NCI-H2107 (cell line): ENCODE results near the gene NANOS2.
"Not testable (repeated sequence)": the region's sequence is repeated elsewhere in the genome, so short reads cannot be mapped to it uniquely, and the experiment has no call there.

Experiments
- DNase-seq: peaks from one replicate; lab custom pipeline; 2025; lab: John Stamatoyannopoulos, UW

Gene NANOS2

GRCh38 chr19:45927565-45928261 is 13.1 kb upstream of the NANOS2 start:
- peak; percentile 83 for DNase-seq

GRCh38 chr19:45924891-45925447 is 10.4 kb upstream of the NANOS2 start:
- no peak for DNase-seq

GRCh38 chr19:45922281-45922680 is 7.7 kb upstream of the NANOS2 start:
- no peak for DNase-seq

GRCh38 chr19:45920458-45920857 is 5.9 kb upstream of the NANOS2 start:
- DNase-seq, result no peak

GRCh38 chr19:45919678-45920077 is 5.1 kb upstream of the NANOS2 start:
- no peak for DNase-seq

- no peak for DNase-seq
Measured at GRCh38 chr19:45918721-45919120, 4.1 kb upstream of the NANOS2 start.

- no peak for DNase-seq
Measured at GRCh38 chr19:45917421-45918091, 3.0 kb upstream of the NANOS2 start.

- no peak for DNase-seq
Measured at GRCh38 chr19:45911291-45911690, 3.3 kb downstream of the NANOS2 start.

GRCh38 chr19:45908956-45909355 is 5.6 kb downstream of the NANOS2 start:
- DNase-seq, result no peak

- no peak for DNase-seq
Measured at GRCh38 chr19:45906221-45906620, 8.4 kb downstream of the NANOS2 start.

GRCh38 chr19:45905011-45905410 is 9.6 kb downstream of the NANOS2 start:
- no peak for DNase-seq

GRCh38 chr19:45902651-45903625 is 11.6 kb downstream of the NANOS2 start:
- peak; percentile 96 for DNase-seq

GRCh38 chr19:45901912-45902650 is 12.5 kb downstream of the NANOS2 start, which contains the start of gene MYPOP:
TSS of gene MYPOP (minus strand) at chr19:45902613. CDS start at chr19:45901773, 840 bp downstream.
- no peak for DNase-seq

- DNase-seq, result no peak
Measured at GRCh38 chr19:45901432-45901911, 13.1 kb downstream of the NANOS2 start.

- no peak for DNase-seq
Measured at GRCh38 chr19:45900738-45901431, 13.7 kb downstream of the NANOS2 start.

GRCh38 chr19:45899919-45900589 is 14.5 kb downstream of the NANOS2 start:
- DNase-seq, result no peak

- no peak for DNase-seq
Measured at GRCh38 chr19:45899253-45899652, 15.3 kb downstream of the NANOS2 start.

- no peak for DNase-seq
Measured at GRCh38 chr19:45897261-45897812, 17.2 kb downstream of the NANOS2 start.

- not testable (repeated sequence) for DNase-seq
Measured at GRCh38 chr19:45895983-45896599, 18.5 kb downstream of the NANOS2 start.
